Endometrium (tissue), 2 donors: ENCODE data around the gene FLVCR1.
"Not testable (repeated sequence)": the region's sequence is repeated elsewhere in the genome, so short reads cannot be mapped to it uniquely, and the experiment has no call there.

Experiments
- FAIRE-seq: peaks from 2 replicates; lab custom pipeline; 2012; peaks lifted over from hg19 to GRCh38; lab: Jason Lieb, UNC
- donor health status: control.
- donor health status: control.

FLVCR1 gene

DNA sequence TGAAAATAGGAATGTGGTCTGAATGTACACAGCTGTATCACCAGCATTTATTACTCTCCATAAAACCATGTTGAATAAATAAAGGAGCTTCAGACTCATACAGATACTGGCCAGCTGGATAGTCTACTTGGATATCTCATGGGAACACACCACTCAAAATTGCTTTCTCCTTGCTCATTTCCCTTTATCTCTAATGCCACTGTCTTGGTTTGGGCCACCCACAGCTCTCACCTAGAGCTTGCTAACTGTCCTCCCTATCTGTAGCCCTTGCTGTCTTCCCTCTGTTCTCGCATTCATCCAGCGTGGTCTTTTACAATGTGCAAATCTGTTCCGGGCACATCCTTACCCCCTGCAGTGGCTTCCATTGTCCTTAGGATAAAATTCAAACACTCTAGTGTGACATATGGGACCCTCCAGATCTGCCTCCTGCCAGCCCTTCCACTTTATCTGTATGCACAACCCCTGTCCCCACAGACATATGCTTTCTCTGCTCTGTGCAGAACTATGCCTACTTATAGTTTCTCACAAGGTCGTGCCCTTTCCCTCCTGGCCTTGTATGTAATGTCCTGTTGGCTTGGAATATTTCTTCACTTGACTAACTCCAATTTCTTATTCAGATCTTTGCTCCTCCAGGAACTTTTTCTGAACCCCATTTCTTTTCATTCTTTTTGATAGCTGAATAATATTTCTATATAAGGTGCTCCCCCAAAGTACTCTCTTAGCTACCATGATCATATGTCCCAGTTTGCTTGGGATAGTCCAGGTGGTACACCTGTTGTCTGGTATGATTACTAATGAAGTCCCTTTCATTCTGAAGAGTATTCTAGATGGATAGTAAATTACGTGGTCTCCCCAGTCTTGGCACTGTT is 2.9 kb downstream of the FLVCR1 start:
- no peak for FAIRE-seq

DNA sequence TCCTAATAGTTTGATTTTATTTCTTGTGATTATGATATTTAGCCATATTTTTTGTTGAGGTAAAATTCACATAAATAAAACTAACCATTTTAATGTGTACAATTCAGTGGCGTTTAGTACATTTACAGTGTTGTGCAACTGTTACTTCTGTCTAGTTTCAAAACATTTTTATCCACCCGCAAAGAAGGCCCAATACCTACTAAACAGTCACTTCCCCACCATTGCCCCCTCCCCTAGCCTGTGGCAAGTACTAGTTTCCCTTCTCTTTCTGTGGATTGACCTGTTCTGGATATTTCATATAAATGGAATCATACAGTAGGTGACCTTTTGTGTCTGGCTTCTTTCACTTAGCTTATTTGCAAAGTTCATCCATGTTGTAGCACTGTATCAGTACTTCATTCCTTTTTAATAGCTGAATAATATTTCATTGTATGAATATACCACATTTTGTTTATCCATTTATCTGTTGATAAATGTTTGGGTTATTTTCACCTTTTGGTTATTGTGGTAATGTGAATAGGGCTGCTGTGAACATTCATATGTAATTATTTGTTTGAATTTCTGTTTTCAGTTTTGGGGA is 4.1 kb downstream of the FLVCR1 start:
- FAIRE-seq, result no peak

DNA sequence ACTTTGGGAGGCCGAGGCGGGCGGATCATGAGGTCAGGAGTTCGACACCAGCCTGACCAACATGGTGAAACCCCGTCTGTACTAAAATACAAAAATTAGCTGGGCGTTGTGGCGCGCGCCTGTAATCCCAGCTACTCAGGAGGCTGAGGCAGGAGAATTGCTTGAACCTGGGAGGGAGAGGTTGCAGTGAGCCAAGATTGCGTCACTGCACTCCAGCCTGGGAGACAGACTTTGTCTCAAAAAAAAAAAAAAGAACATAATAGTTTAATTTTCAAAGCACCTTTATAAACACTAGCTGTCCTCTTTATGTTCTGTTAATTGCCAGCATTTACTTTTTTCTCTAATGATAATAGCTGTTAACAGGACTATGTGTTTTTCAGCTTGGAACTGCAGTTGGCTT is 5.3 kb downstream of the FLVCR1 start:
- FAIRE-seq, result not testable (repeated sequence)

DNA sequence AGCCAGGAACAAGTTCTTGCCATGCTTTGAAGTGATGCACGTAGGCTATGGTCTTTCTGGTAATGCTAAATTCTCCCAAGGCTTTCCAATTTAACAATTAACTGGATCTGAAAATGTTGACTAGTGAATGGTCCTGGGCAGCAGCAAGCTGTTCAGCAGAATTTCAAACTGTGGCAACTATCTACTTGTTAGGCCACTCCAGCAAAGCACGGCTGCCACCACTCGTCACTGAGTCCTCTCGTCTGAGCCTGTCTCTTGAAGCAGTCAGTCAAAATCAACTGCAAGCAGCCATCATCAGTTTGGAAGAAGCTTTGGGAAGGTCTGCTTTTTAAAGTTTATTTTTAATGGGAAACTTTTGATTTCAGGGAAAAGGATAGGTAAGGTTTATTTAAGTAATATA is 6.1 kb downstream of the FLVCR1 start:
- no peak for FAIRE-seq

- no peak for FAIRE-seq
These were observed 9.1 kb downstream of the FLVCR1 start for GRCh38 chr1:212867192-212867591.

GRCh38 chr1:212871976-212872375 is 13.9 kb downstream of the FLVCR1 start:
- no peak for FAIRE-seq

- FAIRE-seq, result no peak
These were observed 15.4 kb downstream of the FLVCR1 start for GRCh38 chr1:212873518-212873917.

GRCh38 chr1:212878418-212878817 is 20.3 kb downstream of the FLVCR1 start:
- no peak for FAIRE-seq

DNA sequence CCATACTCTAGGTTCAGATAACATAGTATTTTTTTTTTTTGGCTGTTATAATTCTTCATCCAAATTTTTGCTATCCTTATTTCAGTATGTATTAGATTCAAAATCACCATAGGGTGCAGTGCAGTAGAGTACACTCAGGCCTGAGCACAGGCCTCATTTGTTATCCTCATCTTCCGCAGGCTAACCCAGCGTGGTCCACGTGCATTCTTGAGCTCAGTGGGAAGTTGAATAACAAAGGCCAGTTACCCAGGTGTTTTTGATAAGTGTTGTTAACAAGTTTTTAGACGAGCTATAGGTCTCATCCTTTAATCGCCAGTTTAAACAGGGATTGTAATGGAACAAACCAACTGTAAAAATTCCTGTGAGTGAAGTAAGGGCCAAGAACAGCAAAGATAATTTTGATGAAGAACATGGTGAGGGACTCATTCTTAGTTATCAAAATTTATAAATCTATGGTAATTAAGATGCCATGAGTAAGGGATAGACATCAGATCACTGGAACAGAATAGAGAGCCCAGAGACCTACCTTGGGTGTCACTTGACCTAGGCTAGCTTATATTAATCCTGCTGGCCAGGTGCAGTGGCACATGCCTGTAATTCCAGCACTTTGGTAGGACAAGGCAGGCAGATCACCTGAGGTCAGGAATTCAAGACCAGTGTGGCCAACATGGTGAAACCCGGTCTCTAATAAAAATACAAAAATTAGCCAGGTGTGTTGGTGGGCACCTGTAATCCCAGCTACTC is 22.0 kb downstream of the FLVCR1 start:
- FAIRE-seq, result no peak

- no peak for FAIRE-seq
These were observed 26.5 kb downstream of the FLVCR1 start for GRCh38 chr1:212884592-212884991.

DNA sequence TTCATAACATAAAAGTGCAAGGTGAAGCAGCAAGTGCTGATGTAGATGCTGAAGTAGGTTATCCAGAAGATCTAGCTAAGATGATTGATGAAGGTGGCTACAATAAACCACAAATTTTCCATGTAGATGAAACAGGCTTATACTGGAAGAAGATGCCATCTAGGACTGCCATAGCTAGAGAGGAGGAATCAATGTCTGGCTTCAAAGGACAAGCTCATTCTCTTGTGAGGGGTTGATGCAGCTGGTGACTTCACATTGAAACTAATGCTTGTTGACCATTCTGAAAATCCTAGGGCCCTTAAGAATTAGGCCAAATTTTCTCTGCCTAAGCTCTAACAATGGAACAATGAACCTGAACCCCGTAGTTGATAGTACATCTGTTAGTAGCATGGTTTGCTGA is 34.0 kb downstream of the FLVCR1 start:
- FAIRE-seq, result no peak

GRCh38 chr1:212899845-212900244 is 41.8 kb downstream of the FLVCR1 start:
- no peak for FAIRE-seq

DNA sequence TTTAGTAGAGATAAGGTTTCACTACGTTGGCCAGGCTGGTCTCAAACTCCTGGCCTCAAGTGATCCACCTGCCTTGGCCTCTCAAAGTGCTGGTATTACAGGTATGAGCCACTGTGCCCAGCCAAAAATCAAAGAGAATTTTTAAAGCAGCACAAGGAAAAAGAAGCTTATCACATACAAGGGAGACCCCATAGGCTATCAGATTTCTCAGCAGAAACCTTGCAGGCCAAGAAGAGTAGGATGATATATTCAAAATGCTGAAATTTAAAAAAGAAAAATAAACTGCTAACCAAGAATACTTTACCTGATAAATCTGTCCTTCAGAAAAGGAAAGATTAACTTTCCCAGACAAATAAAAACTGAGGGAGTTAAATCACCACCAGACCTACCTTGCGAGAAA is 43.2 kb downstream of the FLVCR1 start:
- FAIRE-seq, result no peak

- no peak for FAIRE-seq
These were observed 44.0 kb downstream of the FLVCR1 start for GRCh38 chr1:212902054-212902453.

- no peak for FAIRE-seq
These were observed 45.6 kb downstream of the FLVCR1 start for GRCh38 chr1:212903664-212904063.

- FAIRE-seq, result not testable (repeated sequence)
These were observed 50.0 kb downstream of the FLVCR1 start for GRCh38 chr1:212908071-212908470.

DNA sequence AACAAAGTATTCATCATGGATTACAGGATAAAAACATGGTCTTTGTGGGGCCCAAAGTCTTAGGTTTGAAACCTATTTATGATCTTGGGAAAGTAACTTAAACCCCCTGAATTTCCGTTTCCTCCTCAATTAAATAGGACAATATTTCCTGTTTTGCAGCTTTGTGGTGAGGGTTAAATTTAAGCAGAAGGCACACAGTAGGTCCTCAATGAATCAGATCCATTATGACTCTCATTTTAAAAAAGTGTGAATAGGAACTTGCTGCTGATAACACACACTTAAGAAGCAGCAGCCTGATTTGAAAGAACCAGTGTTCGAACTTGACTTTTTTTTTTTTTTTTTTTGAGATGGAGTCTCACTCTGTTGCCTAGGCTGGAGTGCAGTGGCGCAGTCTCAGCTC is 50.9 kb downstream of the FLVCR1 start:
- no peak for FAIRE-seq

DNA sequence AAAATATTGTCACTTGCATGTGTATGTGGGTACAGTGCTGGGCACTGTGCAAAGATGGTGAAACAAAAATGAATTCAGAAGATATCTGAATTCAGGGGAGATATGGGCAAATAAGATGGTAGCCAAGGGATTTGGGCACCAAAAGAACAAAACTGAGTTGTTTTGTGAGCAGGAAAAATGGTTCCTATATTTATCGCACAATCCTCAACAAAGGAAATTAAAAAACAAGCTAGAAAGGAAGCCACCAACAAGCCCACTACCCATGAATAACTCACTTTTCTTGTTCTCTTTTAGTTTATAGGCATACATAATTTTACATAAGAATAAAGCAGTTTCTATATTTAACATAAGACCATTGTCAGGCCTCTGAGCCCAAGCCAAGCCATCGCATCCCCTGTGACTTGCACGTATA is 51.6 kb downstream of the FLVCR1 start:
- FAIRE-seq, result no peak

DNA sequence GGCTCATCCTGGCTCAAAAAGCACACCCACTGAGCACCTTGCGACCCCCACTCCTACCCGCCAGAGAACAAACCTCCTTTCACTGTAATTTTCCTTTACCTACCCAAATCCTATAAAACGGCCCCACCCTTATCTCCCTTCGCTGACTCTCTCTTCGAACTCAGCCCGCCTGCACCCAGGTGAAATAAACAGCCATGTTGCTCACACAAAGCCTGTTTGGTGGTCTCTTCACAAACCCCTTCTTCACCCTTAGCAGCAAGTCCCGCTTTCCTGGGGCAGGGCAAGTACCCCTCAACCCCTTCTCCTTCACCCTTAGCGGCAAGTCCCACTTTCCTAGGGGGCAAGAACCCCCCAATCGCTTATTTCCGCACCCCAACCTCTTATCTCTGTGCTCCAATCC is 52.1 kb downstream of the FLVCR1 start:
- FAIRE-seq, result not testable (repeated sequence)

GRCh38 chr1:212913638-212914037 is 55.6 kb downstream of the FLVCR1 start:
- FAIRE-seq, result not testable (repeated sequence)

GRCh38 chr1:212914110-212914509 is 56.0 kb downstream of the FLVCR1 start:
- FAIRE-seq, result not testable (repeated sequence)

GRCh38 chr1:212914789-212915188 is 56.7 kb downstream of the FLVCR1 start:
- FAIRE-seq, result no peak
